WTC11 (cell line): ENCODE results near the gene CDK11B.

Experiments
- AFF4 ChIP-seq: sonication (generic); formaldehyde crosslinking; IDR thresholded peaks from 2 replicates; pipeline ENCODE4 v1.8.1; 2023; ENCODE audit warnings: mild to moderate bottlenecking, missing genetic modification reagents, borderline replicate concordance
- CREM ChIP-seq: sonication (generic); formaldehyde crosslinking; IDR thresholded peaks from 2 replicates; pipeline ENCODE4 v1.8.1; 2022; ENCODE audit warnings: mild to moderate bottlenecking, missing genetic modification reagents, moderate library complexity
- CTCF ChIP-seq: fragments of 200-600 bp; IDR thresholded peaks from 2 replicates; pipeline ENCODE4 v1.8.0; 2022; ENCODE audit warnings: antibody characterized with exemption
- E2F5 ChIP-seq: sonication (generic); formaldehyde crosslinking; IDR thresholded peaks from 2 replicates; pipeline ENCODE4 v1.8.1; 2022; ENCODE audit warnings: mild to moderate bottlenecking, moderate library complexity, missing genetic modification reagents
- FOXP1 ChIP-seq: sonication (generic); formaldehyde crosslinking; IDR thresholded peaks from 2 replicates; pipeline ENCODE4 v1.8.0; 2022; ENCODE audit warnings: missing genetic modification reagents, mild to moderate bottlenecking, moderate library complexity, borderline replicate concordance
- HMGXB4 ChIP-seq: sonication (generic); formaldehyde crosslinking; IDR thresholded peaks from 2 replicates; pipeline ENCODE4 v1.8.1; 2023; ENCODE audit warnings: mild to moderate bottlenecking, moderate library complexity, missing genetic modification reagents
- NFYB ChIP-seq: sonication (generic); formaldehyde crosslinking; conservative IDR thresholded peaks from 2 replicates; pipeline ENCODE4 v1.8.0; 2022; ENCODE audit warnings: low read depth, missing genetic modification reagents
- SP1 ChIP-seq: sonication (generic); formaldehyde crosslinking; conservative IDR thresholded peaks from 2 replicates; pipeline ENCODE4 v1.8.1; 2022; ENCODE audit warnings: missing genetic modification reagents
- TEAD4 ChIP-seq: sonication (generic); formaldehyde crosslinking; IDR thresholded peaks from 2 replicates; pipeline ENCODE4 v1.8.0; 2022; ENCODE audit warnings: mild to moderate bottlenecking, missing genetic modification reagents
- ZNF138 ChIP-seq: sonication (generic); formaldehyde crosslinking; conservative IDR thresholded peaks from 2 replicates; pipeline ENCODE4 v1.8.1; 2022; ENCODE audit warnings: mild to moderate bottlenecking, moderate library complexity, missing genetic modification reagents

GRCh38 chr1:1602968-1603506 is 55.8 kb downstream of the CDK11B start:
- TF ChIP-seq HMGXB4 (CRISPR knock-in tag) (no peak), CTCF (no peak), FOXP1 (CRISPR knock-in tag) (no peak), E2F5 (no peak), CREM (CRISPR knock-in tag) (no peak), NFYB (CRISPR knock-in tag) (no peak), TEAD4 (CRISPR knock-in tag) (no peak), ZNF138 (no peak), AFF4 (CRISPR knock-in tag) (no peak), SP1 (CRISPR knock-in tag) (no peak)
